Left lung (tissue), 10 donors: ENCODE results near the gene UBR4. TPM values are rescaled to one million over a fixed set of nuclear protein-coding genes. Genes with fewer than 3 reads are reported as not detected.
A peak's percentile ranks its signal among the peaks of the same experiment; 100 is the strongest.

Experiments used
- ATAC-seq: fragments of 200-7000 bp; cut with Tn5 transposase; one replicate; pipeline ENCODE4 v1.9.1; 2020; ENCODE audit warnings: moderate library complexity
- DNase-seq, 4 donors: peaks; one replicate each; pipeline ENCODE4 v3.0.0-alpha.2; 2013 to 2020
- H3K27ac ChIP-seq, 2 donors: fragments of 200-600 bp; sonication (generic) in 1 of 2; one replicate each; pipeline versions ENCODE4 v1.5.0 to v1.8.0; 2020 to 2021
- H3K27me3 ChIP-seq, 2 donors: fragments of 200-600 bp; sonication (generic) in 1 of 2; one replicate each; pipeline versions ENCODE4 v1.5.0 to v1.8.0; 2020 to 2021
- H3K36me3 ChIP-seq, 2 donors: fragments of 200-600 bp; sonication (generic) in 1 of 2; one replicate each; pipeline versions ENCODE4 v1.5.0 to v1.8.0; 2020 to 2021
- H3K4me1 ChIP-seq, 2 donors: fragments of 200-600 bp; one replicate each; pipeline ENCODE4 v1.8.0; 2021
- H3K4me3 ChIP-seq, 2 donors: fragments of 200-600 bp; sonication (generic) in 1 of 2; one replicate each; pipeline versions ENCODE4 v1.5.0 to v1.8.0; 2020 to 2021; ENCODE audit warnings: mild to moderate bottlenecking in 1 of 2
- H3K9me3 ChIP-seq, 2 donors: fragments of 200-600 bp; sonication (generic) in 1 of 2; one replicate each; pipeline versions ENCODE4 v1.5.0 to v1.8.0; 2020 to 2021
- intact Hi-C, 2 donors: fragments of 100-400 bp; cut with DNase I; formaldehyde crosslinking; loops; one replicate each; pipeline versions ENCODE4 v1.11.2 to v1.14.2; 2022
- polyA plus RNA-seq, 6 donors: library from polyadenylated mRNA; unstranded; fragments of 120-200 nt; gene quantifications; one replicate each; pipeline ENCODE4 v1.2.1, GENCODE V29; 2013; ENCODE audit not compliant: insufficient read length in 6 of 6
- total RNA-seq, 2 donors: library from RNA; stranded (reverse); fragmentation: NEBNext Ultra II Directional; extraction: Animal tissue kit (Norgen Biotek cat#: 25700); gene quantifications; one replicate each; pipeline ENCODE4 v1.2.1, GENCODE V29; 2021
- TF ChIP-seq, protein P1 (sequence below), 2 donors: fragments of 200-600 bp; sonication (generic) in 1 of 2; IDR thresholded peaks; one replicate each; pipeline versions ENCODE4 v1.5.0 to v1.8.0; 2021; ENCODE audit warnings: antibody characterized with exemption in 2 of 2
- donor health status: DM: no; HTN: yes; CAD: no.
- donor health status: DM: no; HTN: no; CAD: no.

UBR4 gene
- total and polyA plus RNA-seq, 8 donors = 95.9 to 130 (median 109) TPM

DNA sequence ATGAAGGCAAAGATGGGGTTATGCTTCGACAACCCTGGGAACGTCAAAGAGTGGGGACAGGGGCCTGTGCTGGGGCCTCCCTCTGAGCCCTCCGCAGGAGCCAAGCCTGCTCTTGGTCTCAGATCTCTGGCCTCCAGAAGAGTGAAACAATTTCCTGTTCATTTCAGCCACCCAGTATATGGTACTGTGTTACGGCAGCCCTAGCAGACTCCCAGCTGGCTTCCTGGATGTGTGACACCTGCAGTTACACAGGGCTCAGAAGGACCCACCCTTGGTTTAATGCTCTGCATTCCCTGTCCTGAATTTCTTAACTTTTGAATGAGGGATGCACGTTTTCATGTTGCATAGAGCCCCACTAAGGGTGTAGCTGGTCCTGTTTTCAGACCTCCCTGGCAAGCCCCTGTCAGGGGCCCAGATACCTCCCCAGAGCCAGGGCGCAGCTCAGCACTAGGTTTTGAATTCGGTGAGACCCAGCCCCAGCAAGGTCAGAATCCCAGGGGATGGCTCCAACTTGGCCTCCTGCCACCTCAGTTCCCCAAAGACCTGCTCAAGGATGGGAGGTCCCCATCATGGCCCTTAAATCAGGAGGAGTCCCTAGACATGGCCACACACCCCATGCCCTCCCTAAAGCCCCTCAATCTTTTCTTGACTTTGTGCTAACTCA is 174.6 kb downstream of the UBR4 start:
- DNase-seq = no peak
- H3K4me3 ChIP-seq = no peak overlapping the region
- TF ChIP-seq, protein P1, sequence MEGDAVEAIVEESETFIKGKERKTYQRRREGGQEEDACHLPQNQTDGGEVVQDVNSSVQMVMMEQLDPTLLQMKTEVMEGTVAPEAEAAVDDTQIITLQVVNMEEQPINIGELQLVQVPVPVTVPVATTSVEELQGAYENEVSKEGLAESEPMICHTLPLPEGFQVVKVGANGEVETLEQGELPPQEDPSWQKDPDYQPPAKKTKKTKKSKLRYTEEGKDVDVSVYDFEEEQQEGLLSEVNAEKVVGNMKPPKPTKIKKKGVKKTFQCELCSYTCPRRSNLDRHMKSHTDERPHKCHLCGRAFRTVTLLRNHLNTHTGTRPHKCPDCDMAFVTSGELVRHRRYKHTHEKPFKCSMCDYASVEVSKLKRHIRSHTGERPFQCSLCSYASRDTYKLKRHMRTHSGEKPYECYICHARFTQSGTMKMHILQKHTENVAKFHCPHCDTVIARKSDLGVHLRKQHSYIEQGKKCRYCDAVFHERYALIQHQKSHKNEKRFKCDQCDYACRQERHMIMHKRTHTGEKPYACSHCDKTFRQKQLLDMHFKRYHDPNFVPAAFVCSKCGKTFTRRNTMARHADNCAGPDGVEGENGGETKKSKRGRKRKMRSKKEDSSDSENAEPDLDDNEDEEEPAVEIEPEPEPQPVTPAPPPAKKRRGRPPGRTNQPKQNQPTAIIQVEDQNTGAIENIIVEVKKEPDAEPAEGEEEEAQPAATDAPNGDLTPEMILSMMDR (IDR thresholded peaks at IDR 0.05) = no peak
- H3K27me3 ChIP-seq = peaks cover 0 to 10% of the 10 kb centered on the region in 2 donors
- H3K4me1 ChIP-seq = no peaks in the 10 kb centered on the region
- ATAC-seq = no peak
- H3K9me3 ChIP-seq = no peaks in the 10 kb centered on the region
- H3K36me3 ChIP-seq = no peaks in the 10 kb centered on the region
- intact Hi-C loops = no loop called here
- H3K27ac ChIP-seq = no peak overlapping the region

- TF ChIP-seq, protein P1 (IDR thresholded peaks at IDR 0.05) = no peak
- DNase-seq = peak in 1 of 4 donors; percentile 49
- intact Hi-C loops = no loop called here
- Histone ChIP-seq H3K27me3 (peaks cover 0 to 3% of the 10 kb centered on the region in 2 donors), H3K4me1 (no peaks in the 10 kb centered on the region), H3K27ac (no peak overlapping the region), H3K36me3 (no peaks in the 10 kb centered on the region), H3K4me3 (no peak overlapping the region), H3K9me3 (no peaks in the 10 kb centered on the region)
- ATAC-seq = no peak
These were observed 175.3 kb downstream of the UBR4 start for GRCh38 chr1:19034721-19035120.

- DNase-seq (peak in 1 of 4 donors; percentile 54), ATAC-seq (no peak)
- intact Hi-C loops = no loop called here
- Histone ChIP-seq H3K9me3 (no peaks in the 10 kb centered on the region), H3K27me3 (peaks cover 0 to 8% of the 10 kb centered on the region in 2 donors), H3K4me1 (no peaks in the 10 kb centered on the region), H3K27ac (no peak overlapping the region), H3K4me3 (no peak overlapping the region), H3K36me3 (no peaks in the 10 kb centered on the region)
- TF ChIP-seq, protein P1 (IDR thresholded peaks at IDR 0.05) = no peak
These were observed 176.0 kb downstream of the UBR4 start for GRCh38 chr1:19033926-19034680.

DNA sequence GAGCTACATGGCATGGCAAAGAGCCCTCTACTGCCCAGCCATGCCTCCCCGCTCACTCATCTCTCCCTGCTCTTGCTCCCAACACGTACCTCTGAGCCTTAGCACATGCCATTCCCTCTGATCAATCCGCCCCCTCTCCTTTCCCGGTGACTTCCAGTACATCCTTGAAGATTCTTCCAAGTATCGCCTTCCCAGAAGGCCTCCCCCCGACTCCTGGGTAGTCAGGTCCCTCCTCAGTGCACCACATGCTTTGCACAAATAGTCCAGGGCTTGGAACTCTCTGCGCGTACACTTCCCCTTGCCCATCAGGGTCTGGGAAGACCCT is 176.6 kb downstream of the UBR4 start:
- Histone ChIP-seq H3K9me3 (no peaks in the 10 kb centered on the region), H3K4me3 (no peak overlapping the region), H3K36me3 (no peaks in the 10 kb centered on the region), H3K27ac (no peak overlapping the region), H3K4me1 (no peaks in the 10 kb centered on the region), H3K27me3 (peaks cover 0 to 13% of the 10 kb centered on the region in 2 donors)
- ATAC-seq = no peak
- TF ChIP-seq, protein P1 (IDR thresholded peaks at IDR 0.05) = no peak
- no peak for DNase-seq
- intact Hi-C loops = no loop called here

- Histone ChIP-seq H3K4me3 (no peak overlapping the region), H3K9me3 (no peaks in the 10 kb centered on the region), H3K4me1 (no peaks in the 10 kb centered on the region), H3K27me3 (peaks cover 0 to 19% of the 10 kb centered on the region in 2 donors), H3K27ac (no peak overlapping the region), H3K36me3 (no peaks in the 10 kb centered on the region)
- intact Hi-C loops = no loop called here
- TF ChIP-seq, protein P1 (IDR thresholded peaks at IDR 0.05) = no peak
- no peak for DNase-seq
- ATAC-seq = no peak
These were observed 177.2 kb downstream of the UBR4 start for GRCh38 chr1:19032701-19033514.
